GM23338 (cell line): ENCODE data around the gene VWC2. TPM values are rescaled to one million over a fixed set of nuclear protein-coding genes. Genes with fewer than 3 reads are reported as not detected.

Experiments
- ATAC-seq: fragments of 200-7000 bp; cut with Tn5 transposase; 3 replicates; pipeline ENCODE4 v1.9.1; 2020
- DNase-seq: peaks from one replicate; pipeline ENCODE4 v3.0.0-alpha.2; 2015; ENCODE audit warnings: low spot score
- H2AFZ ChIP-seq: fragments of 200-600 bp; sonication (generic); 2 replicates; pipeline ENCODE4 v1.8.0; 2016; ENCODE audit warnings: antibody characterized with exemption, mild to moderate bottlenecking, moderate library complexity
- H3F3A ChIP-seq: fragments of 200-600 bp; sonication (generic); replicated peaks from 2 replicates; pipeline ENCODE4 v1.8.0; 2017; ENCODE audit warnings: antibody characterized with exemption, mixed run types, low read depth
- H3K27ac ChIP-seq: fragments of 200-600 bp; sonication (generic); 2 replicates; pipeline ENCODE4 v1.6.1; 2016; ENCODE audit warnings: low read depth
- H3K27me3 ChIP-seq: fragments of 200-600 bp; sonication (generic); 2 replicates; pipeline ENCODE4 v1.8.0; 2016; ENCODE audit warnings: mild to moderate bottlenecking, mixed run types, moderate library complexity; ENCODE audit not compliant: insufficient read depth
- H3K36me3 ChIP-seq: fragments of 200-600 bp; sonication (generic); 2 replicates; pipeline ENCODE4 v1.8.0; 2016; ENCODE audit warnings: mild to moderate bottlenecking; ENCODE audit not compliant: insufficient read depth
- H3K4me1 ChIP-seq: fragments of 200-600 bp; sonication (generic); 2 replicates; pipeline ENCODE4 v1.8.0; 2016; ENCODE audit warnings: mild to moderate bottlenecking, moderate library complexity; ENCODE audit not compliant: insufficient read depth
- H3K4me2 ChIP-seq: fragments of 200-600 bp; sonication (generic); 2 replicates; pipeline ENCODE4 v1.7.1; 2017; ENCODE audit warnings: mixed run types
- H3K4me3 ChIP-seq: fragments of 200-600 bp; sonication (generic); 2 replicates; pipeline ENCODE4 v1.6.1; 2016; ENCODE audit warnings: mixed run types
- H3K79me2 ChIP-seq: fragments of 200-600 bp; sonication (generic); replicated peaks from 2 replicates; pipeline ENCODE4 v1.8.0; 2017; ENCODE audit warnings: mild to moderate bottlenecking; ENCODE audit not compliant: insufficient read depth
- H3K9me2 ChIP-seq: fragments of 200-600 bp; sonication (generic); 2 replicates; pipeline ENCODE4 v1.8.0; 2017; ENCODE audit not compliant: insufficient read depth
- H4K20me1 ChIP-seq: fragments of 200-600 bp; sonication (generic); replicated peaks from 2 replicates; pipeline ENCODE4 v1.8.0; 2017; ENCODE audit warnings: mild to moderate bottlenecking; ENCODE audit not compliant: insufficient read depth
- H3K27ac Mint-ChIP-seq: 2 replicates; pipeline ENCODE4 v1.8.0; 2020; ENCODE audit warnings: inconsistent platforms, mild to moderate bottlenecking, moderate library complexity, mixed read lengths
- H3K27me3 Mint-ChIP-seq: 3 replicates; pipeline ENCODE4 v1.8.0; 2022; ENCODE audit warnings: low read depth, mild to moderate bottlenecking, moderate library complexity, mixed read lengths, inconsistent platforms; ENCODE audit not compliant: insufficient read depth, poor library complexity
- H3K36me3 Mint-ChIP-seq: 3 replicates; pipeline ENCODE4 v1.8.0; 2021; ENCODE audit warnings: low read depth, mild to moderate bottlenecking, inconsistent platforms, moderate library complexity, mixed read lengths
- H3K4me1 Mint-ChIP-seq: 3 replicates; pipeline ENCODE4 v1.8.0; 2020; ENCODE audit warnings: mild to moderate bottlenecking, inconsistent platforms, mixed read lengths
- H3K4me3 Mint-ChIP-seq: 3 replicates; pipeline ENCODE4 v1.8.0; 2021; ENCODE audit warnings: moderate library complexity, mild to moderate bottlenecking, inconsistent platforms, mixed read lengths
- H3K9me3 Mint-ChIP-seq: 3 replicates; pipeline ENCODE4 v1.8.0; 2020; ENCODE audit warnings: moderate library complexity, mild to moderate bottlenecking, inconsistent platforms, mixed read lengths
- CREB1 ChIP-seq: fragments of 250-450 bp; sonication (Bioruptor Pico); IDR thresholded peaks from 2 replicates; pipeline ENCODE4 v1.5.0; 2020; ENCODE audit warnings: low read depth, mild to moderate bottlenecking, moderate library complexity
- JUNB ChIP-seq: IDR thresholded peaks from one replicate; pipeline ENCODE4 v1.6.1; 2016; ENCODE audit warnings: antibody characterized with exemption; ENCODE audit not compliant: unreplicated experiment
- polyA plus RNA-seq: library from polyadenylated mRNA; unstranded; fragments of >200 nt; fragmentation: Nextera tagmentation; extraction: Ambion mirVana; gene quantifications from 2 replicates; pipeline ENCODE4 v1.2.1, GENCODE V29; 2016
- total RNA-seq: library from RNA; depleted of rRNA; stranded (reverse); fragments of >200 nt; shearing (Covaris generic); gene quantifications from 2 replicates; pipeline ENCODE4 v1.2.3, GENCODE V29; 2014
- TF ChIP-seq, protein P1 (sequence below): fragments of 250-450 bp; sonication (Bioruptor Pico); IDR thresholded peaks from 2 replicates; pipeline ENCODE4 v1.5.0; 2020; ENCODE audit warnings: mild to moderate bottlenecking, moderate library complexity
- TF ChIP-seq, protein P2 (sequence below): IDR thresholded peaks from one replicate; pipeline ENCODE4 v1.6.1; 2018; ENCODE audit warnings: antibody characterized with exemption; ENCODE audit not compliant: unreplicated experiment
- TF ChIP-seq, protein P3 (sequence below), 2 experiments: fragments of 200-600 bp in 1 of 2; sonication (generic) in 1 of 2; conservative IDR thresholded peaks; 2 replicates each; pipeline versions ENCODE4 v1.5.1 to v1.6.1; 2016 to 2017; ENCODE audit warnings: antibody characterized with exemption in 2 of 2, low read depth in 2 of 2, mild to moderate bottlenecking in 2 of 2, moderate library complexity in 1 of 2
- TF ChIP-seq, protein P4 (sequence below): IDR thresholded peaks from 2 replicates; pipeline ENCODE4 v1.6.1; 2016; ENCODE audit warnings: antibody characterized with exemption

VWC2 gene
- total and polyA plus RNA-seq, 2 experiments from 2014 or later, result 0.15 to 0.45 TPM

DNA sequence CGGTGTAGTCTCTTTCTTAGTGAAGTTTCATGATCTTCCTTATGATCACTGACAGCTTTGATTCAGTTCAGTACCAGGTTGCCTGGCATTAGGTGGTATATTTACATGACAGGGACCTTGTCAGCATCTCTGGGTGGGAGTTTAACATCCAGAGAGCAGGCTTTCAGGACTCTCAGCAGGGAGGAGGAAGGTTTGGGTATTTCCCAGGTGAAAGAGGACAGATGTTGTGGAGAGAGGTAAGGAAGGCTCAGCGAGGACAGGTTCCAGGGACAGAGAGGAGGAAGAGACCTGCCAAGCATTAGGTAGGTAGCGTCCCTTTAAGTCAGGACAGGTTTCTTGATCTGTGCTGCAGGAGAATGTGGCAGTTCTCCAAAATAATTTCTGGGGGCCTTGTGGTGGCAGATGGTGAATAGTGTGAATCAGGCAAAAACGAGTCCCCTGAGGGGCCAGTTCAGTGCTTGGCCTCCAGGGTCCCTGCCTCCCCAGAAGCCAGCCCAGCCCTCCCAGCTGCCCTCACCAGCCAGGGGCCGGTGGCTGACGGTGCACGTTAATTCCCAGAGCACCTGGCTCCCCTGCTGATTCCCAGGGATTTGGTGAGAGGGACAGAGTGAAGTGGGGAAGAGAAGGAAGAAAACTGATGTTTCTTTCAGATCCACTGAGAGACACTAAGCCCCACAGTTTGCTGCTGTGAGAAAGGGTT lies 82.0 kb downstream of the VWC2 start (continued):
- TF ChIP-seq, protein P1, sequence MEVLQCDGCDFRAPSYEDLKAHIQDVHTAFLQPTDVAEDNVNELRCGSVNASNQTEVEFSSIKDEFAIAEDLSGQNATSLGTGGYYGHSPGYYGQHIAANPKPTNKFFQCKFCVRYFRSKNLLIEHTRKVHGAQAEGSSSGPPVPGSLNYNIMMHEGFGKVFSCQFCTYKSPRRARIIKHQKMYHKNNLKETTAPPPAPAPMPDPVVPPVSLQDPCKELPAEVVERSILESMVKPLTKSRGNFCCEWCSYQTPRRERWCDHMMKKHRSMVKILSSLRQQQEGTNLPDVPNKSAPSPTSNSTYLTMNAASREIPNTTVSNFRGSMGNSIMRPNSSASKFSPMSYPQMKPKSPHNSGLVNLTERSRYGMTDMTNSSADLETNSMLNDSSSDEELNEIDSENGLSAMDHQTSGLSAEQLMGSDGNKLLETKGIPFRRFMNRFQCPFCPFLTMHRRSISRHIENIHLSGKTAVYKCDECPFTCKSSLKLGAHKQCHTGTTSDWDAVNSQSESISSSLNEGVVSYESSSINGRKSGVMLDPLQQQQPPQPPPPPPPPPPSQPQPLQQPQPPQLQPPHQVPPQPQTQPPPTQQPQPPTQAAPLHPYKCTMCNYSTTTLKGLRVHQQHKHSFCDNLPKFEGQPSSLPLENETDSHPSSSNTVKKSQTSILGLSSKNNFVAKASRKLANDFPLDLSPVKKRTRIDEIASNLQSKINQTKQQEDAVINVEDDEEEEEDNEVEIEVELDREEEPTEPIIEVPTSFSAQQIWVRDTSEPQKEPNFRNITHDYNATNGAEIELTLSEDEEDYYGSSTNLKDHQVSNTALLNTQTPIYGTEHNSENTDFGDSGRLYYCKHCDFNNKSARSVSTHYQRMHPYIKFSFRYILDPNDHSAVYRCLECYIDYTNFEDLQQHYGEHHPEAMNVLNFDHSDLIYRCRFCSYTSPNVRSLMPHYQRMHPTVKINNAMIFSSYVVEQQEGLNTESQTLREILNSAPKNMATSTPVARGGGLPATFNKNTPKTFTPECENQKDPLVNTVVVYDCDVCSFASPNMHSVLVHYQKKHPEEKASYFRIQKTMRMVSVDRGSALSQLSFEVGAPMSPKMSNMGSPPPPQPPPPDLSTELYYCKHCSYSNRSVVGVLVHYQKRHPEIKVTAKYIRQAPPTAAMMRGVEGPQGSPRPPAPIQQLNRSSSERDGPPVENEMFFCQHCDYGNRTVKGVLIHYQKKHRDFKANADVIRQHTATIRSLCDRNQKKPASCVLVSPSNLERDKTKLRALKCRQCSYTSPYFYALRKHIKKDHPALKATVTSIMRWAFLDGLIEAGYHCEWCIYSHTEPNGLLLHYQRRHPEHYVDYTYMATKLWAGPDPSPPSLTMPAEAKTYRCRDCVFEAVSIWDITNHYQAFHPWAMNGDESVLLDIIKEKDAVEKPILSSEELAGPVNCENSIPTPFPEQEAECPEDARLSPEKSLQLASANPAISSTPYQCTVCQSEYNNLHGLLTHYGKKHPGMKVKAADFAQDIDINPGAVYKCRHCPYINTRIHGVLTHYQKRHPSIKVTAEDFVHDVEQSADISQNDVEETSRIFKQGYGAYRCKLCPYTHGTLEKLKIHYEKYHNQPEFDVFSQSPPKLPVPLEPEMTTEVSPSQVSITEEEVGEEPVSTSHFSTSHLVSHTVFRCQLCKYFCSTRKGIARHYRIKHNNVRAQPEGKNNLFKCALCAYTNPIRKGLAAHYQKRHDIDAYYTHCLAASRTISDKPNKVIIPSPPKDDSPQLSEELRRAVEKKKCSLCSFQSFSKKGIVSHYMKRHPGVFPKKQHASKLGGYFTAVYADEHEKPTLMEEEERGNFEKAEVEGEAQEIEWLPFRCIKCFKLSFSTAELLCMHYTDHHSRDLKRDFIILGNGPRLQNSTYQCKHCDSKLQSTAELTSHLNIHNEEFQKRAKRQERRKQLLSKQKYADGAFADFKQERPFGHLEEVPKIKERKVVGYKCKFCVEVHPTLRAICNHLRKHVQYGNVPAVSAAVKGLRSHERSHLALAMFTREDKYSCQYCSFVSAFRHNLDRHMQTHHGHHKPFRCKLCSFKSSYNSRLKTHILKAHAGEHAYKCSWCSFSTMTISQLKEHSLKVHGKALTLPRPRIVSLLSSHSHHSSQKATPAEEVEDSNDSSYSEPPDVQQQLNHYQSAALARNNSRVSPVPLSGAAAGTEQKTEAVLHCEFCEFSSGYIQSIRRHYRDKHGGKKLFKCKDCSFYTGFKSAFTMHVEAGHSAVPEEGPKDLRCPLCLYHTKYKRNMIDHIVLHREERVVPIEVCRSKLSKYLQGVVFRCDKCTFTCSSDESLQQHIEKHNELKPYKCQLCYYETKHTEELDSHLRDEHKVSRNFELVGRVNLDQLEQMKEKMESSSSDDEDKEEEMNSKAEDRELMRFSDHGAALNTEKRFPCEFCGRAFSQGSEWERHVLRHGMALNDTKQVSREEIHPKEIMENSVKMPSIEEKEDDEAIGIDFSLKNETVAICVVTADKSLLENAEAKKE (CRISPR knock-in tag), result peak; percentile 65; the same call in 1 of the 2 replicates
- TF ChIP-seq CREB1 (CRISPR knock-in tag) (no peak), JUNB (no peak)

DNA sequence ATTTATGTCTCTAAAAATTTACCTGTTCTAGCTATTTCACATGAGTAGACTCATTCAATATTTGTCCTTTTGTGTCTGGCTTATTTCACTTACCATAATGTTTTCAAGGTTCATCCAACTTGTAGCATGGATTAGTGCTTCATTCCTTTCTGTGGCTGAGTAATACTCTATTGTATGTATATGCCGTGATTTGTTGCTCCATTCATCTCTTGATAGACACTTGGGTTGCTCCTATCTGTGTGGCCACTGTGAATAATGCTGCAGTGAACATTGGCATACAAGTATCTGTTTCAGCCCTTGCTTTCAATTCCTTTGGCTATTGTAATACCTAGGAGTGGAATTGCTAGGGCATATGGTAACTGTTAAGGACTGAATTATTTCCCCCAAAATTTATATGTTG lies 86.9 kb downstream of the VWC2 start:
- no peaks in the 10 kb centered on the region for H3K27me3 ChIP-seq
- H3K4me1 Mint-ChIP-seq, result peaks cover 10% of the 10 kb centered on the region
- no peak overlapping the region for H3K27ac ChIP-seq
- no peak overlapping the region for H3K4me3 ChIP-seq
- H3K79me2 ChIP-seq, result no peaks in the 10 kb centered on the region
- H3K4me2 ChIP-seq, result no peak overlapping the region
- no peaks in the 10 kb centered on the region for H3K4me1 ChIP-seq
- H3K27me3 Mint-ChIP-seq, result peaks cover 3% of the 10 kb centered on the region
- 0 out of 2 replicates have a peak overlapping the region, but pooled peaks have one; percentile 7 for H2AFZ ChIP-seq
- no peaks in the 10 kb centered on the region for H4K20me1 ChIP-seq
- no peaks in the 10 kb centered on the region for H3F3A ChIP-seq
- H3K27ac Mint-ChIP-seq, result no peak overlapping the region
- TF ChIP-seq, protein P2, sequence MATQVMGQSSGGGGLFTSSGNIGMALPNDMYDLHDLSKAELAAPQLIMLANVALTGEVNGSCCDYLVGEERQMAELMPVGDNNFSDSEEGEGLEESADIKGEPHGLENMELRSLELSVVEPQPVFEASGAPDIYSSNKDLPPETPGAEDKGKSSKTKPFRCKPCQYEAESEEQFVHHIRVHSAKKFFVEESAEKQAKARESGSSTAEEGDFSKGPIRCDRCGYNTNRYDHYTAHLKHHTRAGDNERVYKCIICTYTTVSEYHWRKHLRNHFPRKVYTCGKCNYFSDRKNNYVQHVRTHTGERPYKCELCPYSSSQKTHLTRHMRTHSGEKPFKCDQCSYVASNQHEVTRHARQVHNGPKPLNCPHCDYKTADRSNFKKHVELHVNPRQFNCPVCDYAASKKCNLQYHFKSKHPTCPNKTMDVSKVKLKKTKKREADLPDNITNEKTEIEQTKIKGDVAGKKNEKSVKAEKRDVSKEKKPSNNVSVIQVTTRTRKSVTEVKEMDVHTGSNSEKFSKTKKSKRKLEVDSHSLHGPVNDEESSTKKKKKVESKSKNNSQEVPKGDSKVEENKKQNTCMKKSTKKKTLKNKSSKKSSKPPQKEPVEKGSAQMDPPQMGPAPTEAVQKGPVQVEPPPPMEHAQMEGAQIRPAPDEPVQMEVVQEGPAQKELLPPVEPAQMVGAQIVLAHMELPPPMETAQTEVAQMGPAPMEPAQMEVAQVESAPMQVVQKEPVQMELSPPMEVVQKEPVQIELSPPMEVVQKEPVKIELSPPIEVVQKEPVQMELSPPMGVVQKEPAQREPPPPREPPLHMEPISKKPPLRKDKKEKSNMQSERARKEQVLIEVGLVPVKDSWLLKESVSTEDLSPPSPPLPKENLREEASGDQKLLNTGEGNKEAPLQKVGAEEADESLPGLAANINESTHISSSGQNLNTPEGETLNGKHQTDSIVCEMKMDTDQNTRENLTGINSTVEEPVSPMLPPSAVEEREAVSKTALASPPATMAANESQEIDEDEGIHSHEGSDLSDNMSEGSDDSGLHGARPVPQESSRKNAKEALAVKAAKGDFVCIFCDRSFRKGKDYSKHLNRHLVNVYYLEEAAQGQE, result no peak
- TF ChIP-seq, protein P3, sequence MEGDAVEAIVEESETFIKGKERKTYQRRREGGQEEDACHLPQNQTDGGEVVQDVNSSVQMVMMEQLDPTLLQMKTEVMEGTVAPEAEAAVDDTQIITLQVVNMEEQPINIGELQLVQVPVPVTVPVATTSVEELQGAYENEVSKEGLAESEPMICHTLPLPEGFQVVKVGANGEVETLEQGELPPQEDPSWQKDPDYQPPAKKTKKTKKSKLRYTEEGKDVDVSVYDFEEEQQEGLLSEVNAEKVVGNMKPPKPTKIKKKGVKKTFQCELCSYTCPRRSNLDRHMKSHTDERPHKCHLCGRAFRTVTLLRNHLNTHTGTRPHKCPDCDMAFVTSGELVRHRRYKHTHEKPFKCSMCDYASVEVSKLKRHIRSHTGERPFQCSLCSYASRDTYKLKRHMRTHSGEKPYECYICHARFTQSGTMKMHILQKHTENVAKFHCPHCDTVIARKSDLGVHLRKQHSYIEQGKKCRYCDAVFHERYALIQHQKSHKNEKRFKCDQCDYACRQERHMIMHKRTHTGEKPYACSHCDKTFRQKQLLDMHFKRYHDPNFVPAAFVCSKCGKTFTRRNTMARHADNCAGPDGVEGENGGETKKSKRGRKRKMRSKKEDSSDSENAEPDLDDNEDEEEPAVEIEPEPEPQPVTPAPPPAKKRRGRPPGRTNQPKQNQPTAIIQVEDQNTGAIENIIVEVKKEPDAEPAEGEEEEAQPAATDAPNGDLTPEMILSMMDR (conservative IDR thresholded peaks at IDR 0.05; ENCODE audit: low read depth in 2 of 2), result no peak
- TF ChIP-seq, protein P4, sequence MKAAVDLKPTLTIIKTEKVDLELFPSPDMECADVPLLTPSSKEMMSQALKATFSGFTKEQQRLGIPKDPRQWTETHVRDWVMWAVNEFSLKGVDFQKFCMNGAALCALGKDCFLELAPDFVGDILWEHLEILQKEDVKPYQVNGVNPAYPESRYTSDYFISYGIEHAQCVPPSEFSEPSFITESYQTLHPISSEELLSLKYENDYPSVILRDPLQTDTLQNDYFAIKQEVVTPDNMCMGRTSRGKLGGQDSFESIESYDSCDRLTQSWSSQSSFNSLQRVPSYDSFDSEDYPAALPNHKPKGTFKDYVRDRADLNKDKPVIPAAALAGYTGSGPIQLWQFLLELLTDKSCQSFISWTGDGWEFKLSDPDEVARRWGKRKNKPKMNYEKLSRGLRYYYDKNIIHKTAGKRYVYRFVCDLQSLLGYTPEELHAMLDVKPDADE, result no peak
- peaks cover 7% of the 10 kb centered on the region; the same call in 2 of the 3 replicates for H3K9me3 Mint-ChIP-seq
- H3K36me3 Mint-ChIP-seq, result peaks cover 20% of the 10 kb centered on the region; the same call in 2 of the 3 replicates
- no peak for DNase-seq
- no peaks in the 10 kb centered on the region for H3K36me3 ChIP-seq
- peaks cover 9% of the 10 kb centered on the region; the same call in 1 of the 2 replicates for H3K9me2 ChIP-seq
- no peak overlapping the region for H3K4me3 Mint-ChIP-seq
- ATAC-seq, result no peak
